CD4-positive, alpha-beta T cell treated with Interferon alpha-2 for 1 hour (primary cell): ENCODE measurements around the gene CAMK2A.

ENCODE experiments used
- DNase-seq, 2 donors: peaks; one replicate each; pipeline ENCODE4 v3.0.0-alpha.2; 2020 to 2022

The CAMK2A gene

DNA sequence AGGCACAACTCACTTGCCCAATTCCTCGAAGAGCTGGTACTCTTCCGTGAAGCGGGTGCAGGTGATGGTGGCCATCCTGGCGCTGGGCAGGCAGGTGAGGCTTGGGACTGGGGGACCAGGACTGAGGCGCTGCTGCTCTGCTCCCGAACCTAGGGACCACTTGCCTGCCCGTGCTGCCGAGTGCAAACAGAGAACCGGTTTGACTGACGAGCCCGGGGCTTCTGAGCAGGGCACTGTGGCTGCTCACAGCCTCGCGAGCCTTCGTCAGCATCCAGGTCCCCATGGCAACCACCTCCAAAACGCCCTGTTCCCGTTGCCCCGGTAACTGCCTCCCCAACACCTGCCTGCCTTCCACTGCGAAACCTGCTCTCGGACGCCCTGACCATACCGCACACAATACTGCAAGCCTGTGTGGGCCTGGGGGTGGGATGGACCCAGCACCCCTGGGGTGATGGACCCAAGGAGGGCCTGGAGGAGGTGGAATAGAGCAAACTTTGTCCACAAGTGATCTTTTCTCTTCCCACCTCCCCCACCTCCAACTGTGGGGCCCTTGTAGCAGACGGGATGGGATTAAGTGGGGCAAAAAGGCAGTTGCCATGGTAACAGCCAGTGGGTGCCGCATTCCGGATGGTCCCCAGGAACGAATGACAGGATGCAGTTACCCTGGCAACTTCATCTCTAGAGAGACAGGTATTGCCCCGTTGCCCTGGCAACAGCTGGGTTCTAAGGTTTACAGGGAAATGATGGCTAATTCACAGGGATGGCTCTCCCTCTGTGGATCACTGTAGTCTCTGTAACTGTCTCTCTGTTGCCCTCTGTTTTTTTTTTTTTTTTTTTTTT is at the start of gene CAMK2A:
TSS of gene CAMK2A (minus strand) at position 223 of the 840 bp plus-strand sequence. CDS start at position 75, 148 bp downstream.
- no peak for DNase-seq

DNA sequence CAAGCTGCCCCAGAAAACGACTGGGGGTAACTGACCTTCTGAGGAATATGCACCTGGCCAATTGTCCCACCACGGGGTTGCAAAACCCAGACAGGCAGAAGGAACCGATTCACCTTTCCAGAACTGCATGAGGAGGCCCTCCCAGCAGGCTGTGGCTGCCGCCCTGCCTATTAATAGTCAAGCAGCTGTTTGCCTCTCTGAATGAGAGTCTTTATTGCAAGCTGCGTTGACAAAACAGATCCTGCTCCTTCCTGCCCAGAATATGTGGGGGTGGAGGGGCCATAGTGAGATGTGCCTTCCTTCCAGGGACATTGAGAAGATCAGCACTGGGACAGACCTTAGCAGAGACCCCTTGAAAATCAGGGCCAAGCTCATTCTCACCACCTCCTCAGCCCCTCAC is 49.6 kb upstream of the CAMK2A start:
- DNase-seq: no peak

DNA sequence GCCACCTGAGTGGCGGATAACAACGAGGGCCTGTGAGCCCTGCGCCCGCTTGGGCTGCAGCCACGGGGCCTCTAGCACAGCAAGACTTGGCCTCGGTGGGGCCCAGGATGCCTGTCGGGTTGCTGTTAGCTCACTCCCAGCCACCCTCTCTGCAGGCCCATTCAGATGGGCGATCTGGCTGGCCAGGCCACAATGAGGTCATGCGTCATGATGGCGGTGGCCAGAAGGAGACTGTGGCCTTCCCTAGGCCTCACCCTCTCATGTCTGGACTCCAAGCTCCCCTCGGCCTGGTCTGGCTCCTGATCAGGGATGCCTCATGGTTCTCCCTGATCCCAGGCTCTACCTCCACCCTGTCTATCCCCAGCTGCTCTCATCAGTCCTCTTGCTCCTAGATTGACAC is 49.0 kb upstream of the CAMK2A start:
- no peak for DNase-seq

- no peak for DNase-seq
Observed at GRCh38 chr5:150335778-150336177, 46.2 kb upstream of the CAMK2A start.

DNA sequence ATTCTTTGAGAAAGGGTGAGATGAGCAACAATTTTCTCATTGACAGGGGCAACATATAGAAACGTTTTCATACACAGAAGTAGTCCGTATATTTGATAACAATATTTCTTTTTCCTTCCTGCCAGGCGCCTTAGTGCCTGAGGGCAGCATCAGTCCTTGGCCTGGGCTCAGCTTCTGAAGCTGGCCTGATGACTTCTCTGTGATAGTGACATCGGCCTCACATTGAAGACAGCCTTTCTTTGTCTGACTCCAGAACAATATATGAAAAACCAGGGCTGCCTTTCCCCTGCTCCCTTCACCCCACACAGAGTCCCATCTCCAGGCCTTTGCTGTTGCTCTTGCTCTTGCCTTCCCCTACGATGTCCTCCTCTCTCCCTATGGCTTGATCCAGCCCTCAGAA is 43.8 kb upstream of the CAMK2A start:
- no peak for DNase-seq

DNA sequence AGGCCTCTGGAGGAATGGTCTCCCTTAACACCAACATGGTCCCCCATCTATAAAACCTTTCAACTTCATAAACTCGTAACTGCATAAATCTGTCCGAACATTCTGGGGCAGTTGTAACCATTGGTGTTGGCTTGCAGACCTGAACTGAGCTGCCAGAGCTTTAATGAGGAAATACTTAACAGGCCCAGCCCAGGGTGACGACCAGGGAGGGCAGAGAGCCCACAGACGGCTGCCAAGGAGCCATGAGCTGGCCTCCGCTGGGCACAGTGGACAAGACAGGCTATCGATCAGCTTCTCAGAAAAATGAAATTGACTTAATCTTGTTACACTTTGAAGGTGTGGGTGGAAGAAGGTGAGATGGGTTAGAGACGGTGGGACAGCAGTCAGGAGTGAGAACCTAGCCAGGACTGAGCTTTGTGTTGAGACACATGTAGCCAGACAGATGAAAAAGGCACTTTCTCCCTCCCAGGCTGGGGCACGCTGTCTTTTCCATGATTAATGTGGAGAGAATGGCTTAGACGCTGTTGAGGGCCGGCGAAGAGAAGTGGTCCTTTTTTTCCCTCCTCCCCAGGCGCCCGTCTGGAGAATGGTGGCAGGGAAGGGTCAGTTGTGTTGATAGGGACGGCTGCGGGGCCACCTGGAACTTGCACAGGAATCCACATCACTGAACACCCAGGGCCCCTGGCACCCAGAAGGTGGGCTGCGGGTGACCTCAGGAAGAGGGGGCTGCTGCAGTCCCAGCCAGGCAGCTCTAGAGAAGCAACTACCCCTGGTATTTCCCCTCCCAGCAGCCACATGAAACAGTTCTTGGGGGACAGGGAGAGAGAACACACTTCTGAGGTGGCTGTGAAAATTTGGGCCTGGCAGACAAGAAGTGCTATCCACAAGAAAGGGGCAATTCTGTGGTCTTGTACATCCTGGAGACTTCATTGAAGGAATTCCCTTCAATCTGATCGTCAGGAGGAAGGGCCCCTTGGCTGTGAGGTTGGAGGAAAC is 40.6 kb upstream of the CAMK2A start:
- DNase-seq: no peak

DNA sequence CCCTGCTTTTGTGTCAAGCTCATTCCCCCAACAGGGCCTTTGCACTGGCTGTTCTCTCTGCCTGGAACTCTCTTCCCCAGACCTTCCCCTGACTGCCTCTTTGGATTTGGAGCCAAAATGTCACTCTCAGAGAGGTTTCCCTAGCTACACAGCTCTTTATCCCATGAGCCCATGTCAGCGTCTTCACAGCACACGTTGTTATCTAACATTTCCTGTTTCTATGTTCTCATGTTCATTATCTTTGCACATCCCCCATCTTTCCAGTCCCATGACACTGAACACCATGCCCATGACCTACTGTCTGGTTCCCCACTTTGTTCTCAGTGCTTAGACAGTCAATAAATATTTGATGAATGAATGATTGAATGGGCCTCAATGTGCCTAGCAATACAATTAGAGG is 39.5 kb upstream of the CAMK2A start:
- no peak for DNase-seq

- DNase-seq: no peak
Observed at GRCh38 chr5:150328515-150328914, 38.9 kb upstream of the CAMK2A start.

- no peak for DNase-seq
Observed at GRCh38 chr5:150327139-150327538, 37.6 kb upstream of the CAMK2A start.

- no peak for DNase-seq
Observed at GRCh38 chr5:150326707-150327106, 37.1 kb upstream of the CAMK2A start.

DNA sequence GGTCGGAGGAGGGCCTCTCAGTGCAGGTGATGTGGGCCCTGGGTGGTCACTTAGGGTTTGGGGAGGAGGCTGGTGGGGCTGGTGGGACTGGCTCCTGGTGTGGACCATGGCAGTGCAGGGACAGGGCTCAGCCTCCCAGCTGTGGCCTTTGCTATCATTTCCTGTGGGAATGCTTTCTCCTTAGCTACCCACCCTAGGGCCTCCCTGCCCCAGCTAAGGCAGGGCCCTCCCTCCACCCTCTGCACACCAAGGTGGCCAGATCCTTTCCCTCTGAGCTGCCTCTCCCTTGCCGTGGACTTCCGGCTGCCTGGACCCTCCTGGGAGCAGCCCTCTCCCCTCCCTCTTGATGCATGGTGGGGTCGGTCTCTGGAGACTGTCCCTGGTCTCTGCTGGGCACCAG is 35.9 kb upstream of the CAMK2A start:
- DNase-seq: no peak

- no peak for DNase-seq
Observed at GRCh38 chr5:150323819-150324218, 34.2 kb upstream of the CAMK2A start.

DNA sequence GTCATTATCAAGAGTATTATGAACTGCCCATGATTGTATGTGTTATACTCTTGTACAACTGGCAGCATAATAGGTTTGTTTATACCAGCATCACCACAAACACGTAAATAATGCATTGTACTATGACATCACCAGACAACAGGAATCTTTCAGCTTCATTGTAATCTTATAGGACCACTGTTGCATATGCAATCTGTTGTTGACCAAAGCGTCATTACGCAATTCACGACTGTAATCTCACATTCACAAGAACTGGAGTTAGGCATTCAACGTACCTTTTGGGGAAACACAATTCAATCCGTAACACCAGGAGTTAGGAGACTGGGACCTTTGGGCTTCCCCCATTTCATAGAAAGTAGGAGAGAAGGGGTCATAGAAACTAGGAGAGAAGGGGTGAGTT is 33.5 kb upstream of the CAMK2A start:
- DNase-seq: no peak

- DNase-seq: no peak
Observed at GRCh38 chr5:150322202-150322601, 32.6 kb upstream of the CAMK2A start.

DNA sequence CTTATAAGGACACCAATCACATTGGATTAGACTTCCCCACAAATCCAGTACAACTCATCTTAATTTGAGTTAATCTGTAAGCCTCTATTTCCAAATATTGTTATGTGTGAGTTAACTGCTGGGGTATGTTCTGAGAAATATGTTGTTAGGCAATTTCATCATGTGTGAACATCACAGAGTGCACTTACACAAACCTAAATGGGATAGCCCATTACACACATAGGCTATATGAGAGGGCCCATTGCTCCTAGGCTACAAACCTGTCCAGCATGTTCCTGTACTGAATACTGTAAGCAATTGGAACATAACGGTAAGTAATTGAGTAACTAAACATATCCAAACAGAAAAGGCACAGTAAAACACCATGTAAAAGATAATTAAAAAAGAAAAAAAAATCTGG is 32.2 kb upstream of the CAMK2A start:
- DNase-seq: no peak

DNA sequence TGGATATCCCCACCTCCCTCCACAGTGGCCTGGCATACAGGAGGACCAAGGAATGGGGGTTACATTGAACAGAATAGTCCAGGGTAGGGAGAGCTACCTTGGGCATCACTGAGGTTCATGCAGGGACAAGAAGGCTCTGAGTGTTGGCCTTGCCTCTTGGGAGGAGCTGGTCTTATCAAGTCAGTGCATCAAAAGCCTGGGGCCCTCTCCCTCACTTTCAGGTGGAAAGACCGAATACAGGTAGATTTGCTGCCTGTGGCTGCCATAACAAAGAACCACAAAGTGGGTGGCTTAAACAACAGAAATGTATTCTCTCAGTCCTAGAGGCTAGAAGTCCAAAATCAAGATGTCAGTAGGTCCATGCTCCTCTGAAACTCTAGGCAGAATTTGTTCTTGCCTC is 31.6 kb upstream of the CAMK2A start:
- DNase-seq: no peak

DNA sequence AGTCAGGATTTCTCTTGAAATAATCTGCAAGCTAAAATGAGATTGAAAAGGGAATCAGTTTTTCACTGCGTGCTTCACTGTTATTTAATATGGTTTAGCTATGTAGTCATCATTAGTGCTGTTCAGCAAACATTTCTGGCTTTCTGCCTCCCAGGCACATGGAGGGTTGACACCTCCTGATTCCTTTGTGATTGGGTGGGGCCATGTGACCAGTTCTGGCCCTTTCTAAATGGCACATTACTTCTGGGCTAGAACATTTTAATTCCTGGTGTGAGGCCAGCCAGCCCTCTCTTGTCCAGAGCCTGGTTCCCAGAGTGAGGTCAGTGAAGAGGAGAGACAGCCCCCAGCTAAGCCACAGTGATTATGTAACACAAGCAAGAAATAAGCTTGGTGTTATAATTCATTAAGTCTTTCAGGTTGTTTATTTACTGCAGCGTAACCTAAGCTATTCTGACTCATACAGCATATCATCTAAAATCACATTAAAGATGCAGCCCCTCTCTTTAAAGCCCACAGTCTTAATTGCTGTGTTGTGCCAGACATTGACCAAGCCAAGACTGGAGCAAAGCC is 30.6 kb upstream of the CAMK2A start:
- no peak for DNase-seq

DNA sequence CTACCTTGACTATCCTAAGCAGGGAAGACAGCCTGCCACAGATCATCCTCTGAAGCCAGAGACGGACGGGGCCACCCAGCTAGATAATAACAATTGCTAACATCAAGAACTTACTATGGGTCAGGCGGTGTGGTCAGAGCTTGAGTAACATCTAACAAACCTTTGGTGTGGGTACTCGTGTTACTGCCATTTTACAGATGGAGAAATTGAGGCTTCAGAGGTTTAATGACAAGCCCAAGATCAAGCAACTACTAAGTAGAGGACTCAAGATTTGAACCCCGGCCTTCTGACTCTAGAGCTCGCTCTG is 29.9 kb upstream of the CAMK2A start:
- DNase-seq: no peak

- DNase-seq: no peak
Observed at GRCh38 chr5:150318613-150319483, 29.3 kb upstream of the CAMK2A start.

GRCh38 chr5:150317048-150318003 is 27.8 kb upstream of the CAMK2A start:
- DNase-seq: no peak

DNA sequence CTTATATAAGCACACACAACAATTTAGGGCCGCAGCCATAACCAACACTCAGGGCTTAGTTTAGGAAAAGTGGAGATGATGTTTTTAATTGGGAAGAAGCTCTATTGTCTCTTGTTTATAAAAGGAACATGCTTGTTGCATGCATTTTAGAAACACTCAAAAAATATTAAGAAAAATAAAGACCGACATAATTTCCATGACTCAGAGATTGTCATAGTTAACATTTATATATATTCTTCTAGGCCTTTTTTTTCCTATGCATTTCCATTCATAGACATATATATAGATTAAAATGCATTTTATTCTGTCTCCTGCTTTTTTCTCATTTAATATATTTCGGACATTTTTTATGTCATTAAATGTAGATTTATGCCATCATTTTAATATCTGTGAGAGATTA is 26.7 kb upstream of the CAMK2A start:
- DNase-seq: no peak
